Smooth muscle cell (in vitro differentiated cells): ENCODE measurements around the gene BCAS3. TPM values are rescaled to one million over a fixed set of nuclear protein-coding genes. Genes with fewer than 3 reads are reported as not detected.
A peak's percentile ranks its signal among the peaks of the same experiment; 100 is the strongest.

ENCODE experiments used
- DNase-seq: peaks from one replicate; lab custom pipeline; 2025; ENCODE audit not compliant: unreplicated experiment; lab: John Stamatoyannopoulos, UW
- H2AFZ ChIP-seq: fragments of 200-600 bp; sonication (generic); 2 replicates; pipeline ENCODE4 v1.6.0; 2016; ENCODE audit warnings: antibody characterized with exemption, low read depth, mild to moderate bottlenecking
- H3F3A ChIP-seq: fragments of 200-600 bp; sonication (generic); 2 replicates; pipeline ENCODE4 v1.6.0; 2017; ENCODE audit warnings: antibody characterized with exemption, low read depth
- H3K27ac ChIP-seq: fragments of 200-600 bp; sonication (generic); 2 replicates; pipeline ENCODE4 v1.5.1; 2016; ENCODE audit warnings: low read depth, mild to moderate bottlenecking
- H3K27me3 ChIP-seq: fragments of 200-600 bp; sonication (generic); 2 replicates; pipeline ENCODE4 v1.6.1; 2016; ENCODE audit warnings: low read depth, mild to moderate bottlenecking
- H3K36me3 ChIP-seq: fragments of 200-600 bp; sonication (generic); 2 replicates; pipeline ENCODE4 v1.5.1; 2016; ENCODE audit warnings: low read depth
- H3K4me1 ChIP-seq: fragments of 200-600 bp; sonication (generic); 2 replicates; pipeline ENCODE4 v1.5.1; 2016; ENCODE audit warnings: low read depth
- H3K4me2 ChIP-seq: fragments of 200-600 bp; sonication (generic); 2 replicates; pipeline ENCODE4 v1.6.0; 2016; ENCODE audit warnings: mild to moderate bottlenecking
- H3K4me3 ChIP-seq: fragments of 200-600 bp; sonication (generic); 2 replicates; pipeline ENCODE4 v1.5.1; 2016; ENCODE audit warnings: mild to moderate bottlenecking
- H3K79me2 ChIP-seq: fragments of 200-600 bp; sonication (generic); 2 replicates; pipeline ENCODE4 v1.6.0; 2016; ENCODE audit warnings: low read depth, mild to moderate bottlenecking
- H3K9ac ChIP-seq: fragments of 200-600 bp; sonication (generic); 2 replicates; pipeline ENCODE4 v1.6.0; 2016; ENCODE audit warnings: low read depth
- H3K9me3 ChIP-seq: fragments of 200-600 bp; sonication (generic); replicated peaks from 2 replicates; pipeline ENCODE4 v1.5.1; 2016; ENCODE audit warnings: low read depth
- H4K20me1 ChIP-seq: fragments of 200-600 bp; sonication (generic); 2 replicates; pipeline ENCODE4 v1.6.0; 2016; ENCODE audit warnings: low read depth
- WGBS: methylation state at CpG from one replicate; pipeline ENCODE4 v1.1.7; 2016; ENCODE audit warnings: low lambda C conversion rate; 5-methylcytosine and 5-hydroxymethylcytosine counted together
- polyA plus RNA-seq: library from polyadenylated mRNA; unstranded; fragments of >200 nt; fragmentation: Nextera tagmentation; extraction: Ambion mirVana; gene quantifications from 2 replicates; pipeline ENCODE4 v1.2.1, GENCODE V29; 2016
- total RNA-seq: library from RNA; depleted of rRNA; stranded (reverse); fragments of >200 nt; gene quantifications from 2 replicates; pipeline ENCODE4 v1.2.3, GENCODE V29; 2014
- TF ChIP-seq, protein P1 (sequence below): fragments of 200-600 bp; sonication (generic); IDR thresholded peaks from 2 replicates; pipeline ENCODE4 v1.5.1; 2017; ENCODE audit warnings: borderline replicate concordance, mild to moderate bottlenecking, antibody characterized with exemption; ENCODE audit not compliant: insufficient read depth, poor library complexity, severe bottlenecking

BCAS3 gene
- total and polyA plus RNA-seq, 2 experiments from 2014 or later: 17.2 to 54.5 TPM

DNA sequence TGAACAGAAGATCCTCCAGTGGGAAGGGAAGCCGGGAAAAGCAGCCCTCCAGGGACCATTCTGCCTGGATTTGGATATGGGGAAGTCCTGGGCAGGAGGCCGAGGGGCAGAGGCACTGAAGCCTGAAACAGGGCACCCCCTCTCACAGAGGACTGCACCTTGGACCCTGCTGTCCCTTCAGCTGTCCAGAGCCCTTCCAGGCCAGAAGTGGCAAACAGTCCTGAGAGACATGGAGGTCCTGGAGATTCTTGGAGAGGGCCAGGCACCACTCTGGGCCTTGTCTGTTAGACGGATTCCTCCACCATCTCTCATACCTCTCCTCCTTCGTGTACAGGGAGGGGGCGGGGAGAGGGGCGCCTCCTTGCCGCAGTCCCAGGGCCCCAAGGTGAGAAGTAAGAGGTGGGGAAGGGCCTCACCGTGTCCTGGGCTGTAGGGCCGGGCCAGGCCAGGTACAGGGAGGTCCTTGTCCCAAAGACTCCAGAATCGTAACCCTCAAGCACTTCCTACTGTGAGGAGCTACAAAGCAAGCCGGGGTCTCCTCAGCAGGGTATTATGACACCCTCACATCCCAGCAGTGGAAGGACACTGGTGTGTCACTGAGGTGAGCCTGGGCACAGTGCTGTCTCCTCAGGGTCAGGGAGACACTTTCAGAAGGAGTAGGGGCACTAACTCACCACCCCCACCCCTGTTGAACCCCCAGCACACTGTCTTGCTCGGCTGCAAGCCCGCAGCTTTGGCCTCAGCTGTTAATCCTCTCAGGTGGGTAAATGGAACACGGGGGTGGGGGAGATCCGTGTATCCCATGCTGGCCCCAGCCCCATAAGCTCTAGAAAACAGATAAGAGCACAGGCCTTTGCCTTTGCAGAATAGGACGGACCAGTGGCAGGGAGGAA, 705.4 kb downstream of the BCAS3 start:
- peak overlapping the region; percentile 71 for H3K4me2 ChIP-seq
- 78% methylated on average over 16 of the region's 16 CpGs for WGBS
- TF ChIP-seq, protein P1, sequence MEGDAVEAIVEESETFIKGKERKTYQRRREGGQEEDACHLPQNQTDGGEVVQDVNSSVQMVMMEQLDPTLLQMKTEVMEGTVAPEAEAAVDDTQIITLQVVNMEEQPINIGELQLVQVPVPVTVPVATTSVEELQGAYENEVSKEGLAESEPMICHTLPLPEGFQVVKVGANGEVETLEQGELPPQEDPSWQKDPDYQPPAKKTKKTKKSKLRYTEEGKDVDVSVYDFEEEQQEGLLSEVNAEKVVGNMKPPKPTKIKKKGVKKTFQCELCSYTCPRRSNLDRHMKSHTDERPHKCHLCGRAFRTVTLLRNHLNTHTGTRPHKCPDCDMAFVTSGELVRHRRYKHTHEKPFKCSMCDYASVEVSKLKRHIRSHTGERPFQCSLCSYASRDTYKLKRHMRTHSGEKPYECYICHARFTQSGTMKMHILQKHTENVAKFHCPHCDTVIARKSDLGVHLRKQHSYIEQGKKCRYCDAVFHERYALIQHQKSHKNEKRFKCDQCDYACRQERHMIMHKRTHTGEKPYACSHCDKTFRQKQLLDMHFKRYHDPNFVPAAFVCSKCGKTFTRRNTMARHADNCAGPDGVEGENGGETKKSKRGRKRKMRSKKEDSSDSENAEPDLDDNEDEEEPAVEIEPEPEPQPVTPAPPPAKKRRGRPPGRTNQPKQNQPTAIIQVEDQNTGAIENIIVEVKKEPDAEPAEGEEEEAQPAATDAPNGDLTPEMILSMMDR: no peak
- no peak overlapping the region for H3K4me3 ChIP-seq
- H2AFZ ChIP-seq: no peak overlapping the region
- no peaks in the 10 kb centered on the region for H3K27me3 ChIP-seq
- H3K36me3 ChIP-seq: no peaks in the 10 kb centered on the region
- H3K79me2 ChIP-seq: no peaks in the 10 kb centered on the region
- no peaks in the 10 kb centered on the region for H3F3A ChIP-seq
- H4K20me1 ChIP-seq: no peaks in the 10 kb centered on the region
- H3K9ac ChIP-seq: no peak overlapping the region
- H3K4me1 ChIP-seq: peaks cover 8% of the 10 kb centered on the region
- no peaks in the 10 kb centered on the region for H3K9me3 ChIP-seq
- H3K27ac ChIP-seq: peak overlapping the region; percentile 42
- no peak for DNase-seq

DNA sequence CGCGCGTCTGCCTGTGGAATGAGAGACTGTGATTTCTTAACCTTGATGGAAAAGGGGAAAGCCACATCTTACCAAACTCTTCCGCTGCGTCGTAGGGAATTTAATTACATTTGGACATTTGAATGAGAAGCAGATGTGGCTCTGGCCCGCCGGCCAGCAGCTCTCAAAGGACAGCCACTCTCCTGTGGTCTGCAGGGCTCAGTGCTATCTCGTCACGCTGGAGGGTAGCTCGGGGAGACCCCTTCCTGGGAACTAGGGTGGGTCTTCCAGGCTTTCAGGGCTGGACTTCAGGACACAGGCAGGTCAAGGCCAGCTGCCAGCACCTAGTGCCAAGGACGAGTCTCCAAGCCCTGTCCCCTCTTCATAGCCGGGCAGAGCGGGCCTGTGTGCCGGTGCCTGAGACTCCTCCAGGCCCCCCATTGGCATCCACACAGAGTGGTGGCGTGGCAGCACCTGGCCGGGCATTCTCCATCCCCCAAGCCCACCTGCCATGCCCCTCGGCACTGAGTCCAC, 706.1 kb downstream of the BCAS3 start:
- H4K20me1 ChIP-seq: no peaks in the 10 kb centered on the region
- H3K4me2 ChIP-seq: peak overlapping the region; percentile 71
- H2AFZ ChIP-seq: no peak overlapping the region
- no peaks in the 10 kb centered on the region for H3K9me3 ChIP-seq
- no peaks in the 10 kb centered on the region for H3K36me3 ChIP-seq
- no peak overlapping the region for H3K9ac ChIP-seq
- no peaks in the 10 kb centered on the region for H3K79me2 ChIP-seq
- 65% methylated on average over 18 of the region's 18 CpGs for WGBS
- no peak for DNase-seq
- no peaks in the 10 kb centered on the region for H3K27me3 ChIP-seq
- no peak overlapping the region for H3K4me3 ChIP-seq
- H3K4me1 ChIP-seq: peaks cover 8% of the 10 kb centered on the region
- peak overlapping the region; percentile 42 for H3K27ac ChIP-seq
- H3F3A ChIP-seq: no peaks in the 10 kb centered on the region
- TF ChIP-seq, protein P1: no peak

DNA sequence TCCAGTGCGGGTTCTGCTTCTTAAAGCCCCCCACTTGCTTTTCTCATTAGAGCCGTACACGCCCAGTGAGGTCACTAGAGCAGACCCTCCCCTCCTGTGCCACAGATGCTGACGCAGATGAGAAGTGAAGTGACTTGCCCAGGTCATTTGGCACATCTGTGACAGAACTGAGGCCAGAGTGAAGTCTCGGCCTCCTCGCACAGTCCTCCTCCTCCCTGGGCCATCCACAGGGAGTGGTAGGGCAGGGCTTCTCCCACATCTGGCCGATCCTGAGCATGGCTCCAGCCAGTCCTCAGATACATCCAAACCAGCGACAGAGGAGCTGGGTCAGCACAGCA, 706.7 kb downstream of the BCAS3 start:
- no peak overlapping the region for H3K4me2 ChIP-seq
- no peaks in the 10 kb centered on the region for H3F3A ChIP-seq
- no peak for DNase-seq
- H3K4me1 ChIP-seq: peaks cover 8% of the 10 kb centered on the region
- no peak overlapping the region for H2AFZ ChIP-seq
- no peaks in the 10 kb centered on the region for H3K9me3 ChIP-seq
- no peak overlapping the region for H3K9ac ChIP-seq
- H3K4me3 ChIP-seq: no peak overlapping the region
- H4K20me1 ChIP-seq: no peaks in the 10 kb centered on the region
- H3K27ac ChIP-seq: peak overlapping the region; percentile 42
- H3K27me3 ChIP-seq: no peaks in the 10 kb centered on the region
- WGBS: 88% methylated on average over 8 of the region's 8 CpGs
- no peaks in the 10 kb centered on the region for H3K79me2 ChIP-seq
- TF ChIP-seq, protein P1: no peak
- no peaks in the 10 kb centered on the region for H3K36me3 ChIP-seq
